Smooth muscle cell (in vitro differentiated cells): ENCODE results near the gene CACNG4. TPM values are rescaled to one million over a fixed set of nuclear protein-coding genes. Genes with fewer than 3 reads are reported as not detected.

Experiments
- DNase-seq: peaks from one replicate; lab custom pipeline; 2025; ENCODE audit not compliant: unreplicated experiment; lab: John Stamatoyannopoulos, UW
- H2AFZ ChIP-seq: fragments of 200-600 bp; sonication (generic); 2 replicates; pipeline ENCODE4 v1.6.0; 2016; ENCODE audit warnings: antibody characterized with exemption, low read depth, mild to moderate bottlenecking
- H3F3A ChIP-seq: fragments of 200-600 bp; sonication (generic); 2 replicates; pipeline ENCODE4 v1.6.0; 2017; ENCODE audit warnings: antibody characterized with exemption, low read depth
- H3K27ac ChIP-seq: fragments of 200-600 bp; sonication (generic); 2 replicates; pipeline ENCODE4 v1.5.1; 2016; ENCODE audit warnings: low read depth, mild to moderate bottlenecking
- H3K27me3 ChIP-seq: fragments of 200-600 bp; sonication (generic); 2 replicates; pipeline ENCODE4 v1.6.1; 2016; ENCODE audit warnings: low read depth, mild to moderate bottlenecking
- H3K36me3 ChIP-seq: fragments of 200-600 bp; sonication (generic); 2 replicates; pipeline ENCODE4 v1.5.1; 2016; ENCODE audit warnings: low read depth
- H3K4me1 ChIP-seq: fragments of 200-600 bp; sonication (generic); 2 replicates; pipeline ENCODE4 v1.5.1; 2016; ENCODE audit warnings: low read depth
- H3K4me2 ChIP-seq: fragments of 200-600 bp; sonication (generic); 2 replicates; pipeline ENCODE4 v1.6.0; 2016; ENCODE audit warnings: mild to moderate bottlenecking
- H3K4me3 ChIP-seq: fragments of 200-600 bp; sonication (generic); 2 replicates; pipeline ENCODE4 v1.5.1; 2016; ENCODE audit warnings: mild to moderate bottlenecking
- H3K79me2 ChIP-seq: fragments of 200-600 bp; sonication (generic); 2 replicates; pipeline ENCODE4 v1.6.0; 2016; ENCODE audit warnings: low read depth, mild to moderate bottlenecking
- H3K9ac ChIP-seq: fragments of 200-600 bp; sonication (generic); 2 replicates; pipeline ENCODE4 v1.6.0; 2016; ENCODE audit warnings: low read depth
- H3K9me3 ChIP-seq: fragments of 200-600 bp; sonication (generic); replicated peaks from 2 replicates; pipeline ENCODE4 v1.5.1; 2016; ENCODE audit warnings: low read depth
- H4K20me1 ChIP-seq: fragments of 200-600 bp; sonication (generic); 2 replicates; pipeline ENCODE4 v1.6.0; 2016; ENCODE audit warnings: low read depth
- WGBS: methylation state at CpG from one replicate; pipeline ENCODE4 v1.1.7; 2016; ENCODE audit warnings: low lambda C conversion rate; 5-methylcytosine and 5-hydroxymethylcytosine counted together
- polyA plus RNA-seq: library from polyadenylated mRNA; unstranded; fragments of >200 nt; fragmentation: Nextera tagmentation; extraction: Ambion mirVana; gene quantifications from 2 replicates; pipeline ENCODE4 v1.2.1, GENCODE V29; 2016
- total RNA-seq: library from RNA; depleted of rRNA; stranded (reverse); fragments of >200 nt; gene quantifications from 2 replicates; pipeline ENCODE4 v1.2.3, GENCODE V29; 2014
- TF ChIP-seq, protein P1 (sequence below): fragments of 200-600 bp; sonication (generic); IDR thresholded peaks from 2 replicates; pipeline ENCODE4 v1.5.1; 2017; ENCODE audit warnings: borderline replicate concordance, mild to moderate bottlenecking, antibody characterized with exemption; ENCODE audit not compliant: insufficient read depth, poor library complexity, severe bottlenecking

CACNG4 gene
- total and polyA plus RNA-seq, 2 experiments from 2014 or later: 1.4 to 6.5 TPM

DNA sequence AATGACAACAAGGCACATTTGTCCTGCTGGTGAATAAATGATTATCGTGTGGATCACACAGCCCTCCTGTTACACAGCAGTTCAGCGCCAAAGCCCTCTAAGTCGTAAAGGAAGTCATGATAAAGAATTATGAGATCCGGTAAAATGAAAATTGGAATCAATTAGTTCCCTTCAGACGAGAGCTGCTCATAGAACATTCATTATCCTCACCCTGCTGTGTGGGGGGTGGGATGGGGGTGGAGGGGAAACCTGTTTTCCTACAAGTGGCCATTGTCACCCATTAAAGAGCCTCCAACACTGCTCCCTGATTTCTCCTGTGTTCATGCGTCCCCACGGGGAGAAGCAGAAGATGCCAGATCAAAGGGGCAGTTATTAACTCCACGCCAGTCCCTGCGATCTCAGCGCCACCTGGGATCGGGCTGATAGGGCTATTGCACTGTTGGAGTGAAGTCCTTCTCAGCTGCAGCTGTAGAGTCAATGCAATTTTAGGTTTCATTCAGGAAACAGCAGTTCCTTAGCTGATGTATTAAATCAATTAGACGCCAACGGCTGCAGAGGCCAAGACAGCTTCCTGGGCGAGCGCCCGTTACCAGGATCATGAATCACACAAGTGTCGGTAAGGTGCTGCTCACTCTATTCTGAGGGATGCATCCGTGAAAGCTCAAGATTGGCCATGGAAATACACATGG, 19.2 kb upstream of the CACNG4 start:
- no peaks in the 10 kb centered on the region for H3K36me3 ChIP-seq
- no peak overlapping the region for H3K9ac ChIP-seq
- H4K20me1 ChIP-seq: no peaks in the 10 kb centered on the region
- no peak overlapping the region for H3K27ac ChIP-seq
- no peak overlapping the region for H3K4me3 ChIP-seq
- TF ChIP-seq, protein P1, sequence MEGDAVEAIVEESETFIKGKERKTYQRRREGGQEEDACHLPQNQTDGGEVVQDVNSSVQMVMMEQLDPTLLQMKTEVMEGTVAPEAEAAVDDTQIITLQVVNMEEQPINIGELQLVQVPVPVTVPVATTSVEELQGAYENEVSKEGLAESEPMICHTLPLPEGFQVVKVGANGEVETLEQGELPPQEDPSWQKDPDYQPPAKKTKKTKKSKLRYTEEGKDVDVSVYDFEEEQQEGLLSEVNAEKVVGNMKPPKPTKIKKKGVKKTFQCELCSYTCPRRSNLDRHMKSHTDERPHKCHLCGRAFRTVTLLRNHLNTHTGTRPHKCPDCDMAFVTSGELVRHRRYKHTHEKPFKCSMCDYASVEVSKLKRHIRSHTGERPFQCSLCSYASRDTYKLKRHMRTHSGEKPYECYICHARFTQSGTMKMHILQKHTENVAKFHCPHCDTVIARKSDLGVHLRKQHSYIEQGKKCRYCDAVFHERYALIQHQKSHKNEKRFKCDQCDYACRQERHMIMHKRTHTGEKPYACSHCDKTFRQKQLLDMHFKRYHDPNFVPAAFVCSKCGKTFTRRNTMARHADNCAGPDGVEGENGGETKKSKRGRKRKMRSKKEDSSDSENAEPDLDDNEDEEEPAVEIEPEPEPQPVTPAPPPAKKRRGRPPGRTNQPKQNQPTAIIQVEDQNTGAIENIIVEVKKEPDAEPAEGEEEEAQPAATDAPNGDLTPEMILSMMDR: no peak
- no peak overlapping the region for H3K4me2 ChIP-seq
- H3F3A ChIP-seq: no peaks in the 10 kb centered on the region
- no peaks in the 10 kb centered on the region for H3K9me3 ChIP-seq
- 84% methylated on average over 18 of the region's 18 CpGs for WGBS
- no peaks in the 10 kb centered on the region for H3K79me2 ChIP-seq
- no peak overlapping the region for H2AFZ ChIP-seq
- DNase-seq: no peak
- H3K27me3 ChIP-seq: no peaks in the 10 kb centered on the region
- H3K4me1 ChIP-seq: peaks cover 7% of the 10 kb centered on the region

- no peak overlapping the region for H3K4me2 ChIP-seq
- no peak overlapping the region for H3K4me3 ChIP-seq
- H3K27ac ChIP-seq: no peak overlapping the region
- no peak for DNase-seq
- no peaks in the 10 kb centered on the region for H3K36me3 ChIP-seq
- H3K9me3 ChIP-seq: no peaks in the 10 kb centered on the region
- H3K9ac ChIP-seq: no peak overlapping the region
- no peaks in the 10 kb centered on the region for H3K27me3 ChIP-seq
- no peaks in the 10 kb centered on the region for H3K79me2 ChIP-seq
- no peaks in the 10 kb centered on the region for H4K20me1 ChIP-seq
- no peaks in the 10 kb centered on the region for H3F3A ChIP-seq
- TF ChIP-seq, protein P1: no peak
- 96% methylated on average over 6 of the region's 6 CpGs for WGBS
- H2AFZ ChIP-seq: no peak overlapping the region
- H3K4me1 ChIP-seq: peaks cover 7% of the 10 kb centered on the region
Observed at GRCh38 chr17:66946251-66946650, 18.3 kb upstream of the CACNG4 start.

DNA sequence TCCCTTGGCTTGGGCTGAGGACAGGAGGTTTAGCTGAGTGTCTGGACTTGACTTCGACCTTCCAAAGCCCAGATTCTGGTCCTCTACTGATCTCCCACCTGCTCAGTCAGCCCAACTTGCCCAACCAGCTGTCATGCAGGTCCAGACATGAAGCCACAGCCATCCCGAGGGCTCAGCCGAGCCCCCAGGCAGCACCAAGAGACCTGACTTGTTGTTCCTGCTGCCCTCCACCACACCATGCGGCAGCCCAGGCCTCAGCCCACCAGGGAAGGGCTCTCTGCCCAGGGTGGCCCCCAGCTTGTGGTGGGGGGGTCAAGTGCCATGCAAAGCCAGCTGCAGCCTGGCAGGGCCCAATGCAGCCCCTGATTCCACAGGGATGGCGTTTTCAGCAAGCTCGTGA, 17.2 kb upstream of the CACNG4 start:
- Histone ChIP-seq H3K4me2 (no peak overlapping the region), H3K4me1 (peaks cover 10% of the 10 kb centered on the region), H3K36me3 (no peaks in the 10 kb centered on the region), H3K4me3 (no peak overlapping the region), H2AFZ (no peak overlapping the region), H3K9ac (no peak overlapping the region), H3F3A (no peaks in the 10 kb centered on the region), H3K27me3 (no peaks in the 10 kb centered on the region), H3K79me2 (no peaks in the 10 kb centered on the region), H4K20me1 (no peaks in the 10 kb centered on the region), H3K9me3 (no peaks in the 10 kb centered on the region), H3K27ac (no peak overlapping the region)
- TF ChIP-seq, protein P1: no peak
- no peak for DNase-seq
- 73% methylated on average over 6 of the region's 6 CpGs for WGBS
